Hepatocyte (in vitro differentiated cells): Measurements from ENCODE around the gene HOPX. TPM values are rescaled to one million over a fixed set of nuclear protein-coding genes. Genes with fewer than 3 reads are reported as not detected.
A peak's percentile ranks its signal among the peaks of the same experiment; 100 is the strongest.

ENCODE experiments used
- DNase-seq: peaks from one replicate; pipeline ENCODE4 v3.0.0-alpha.2; 2016; ENCODE audit warnings: low spot score
- H2AFZ ChIP-seq: fragments of 200-600 bp; sonication (generic); 2 replicates; pipeline ENCODE4 v1.6.0; 2016; ENCODE audit warnings: antibody characterized with exemption, mild to moderate bottlenecking
- H3K27ac ChIP-seq: fragments of 200-600 bp; sonication (generic); 2 replicates; pipeline ENCODE4 v1.5.1; 2016; ENCODE audit warnings: mild to moderate bottlenecking
- H3K27me3 ChIP-seq: fragments of 200-600 bp; sonication (generic); 2 replicates; pipeline ENCODE4 v1.6.1; 2016
- H3K36me3 ChIP-seq: fragments of 200-600 bp; sonication (generic); replicated peaks from 2 replicates; pipeline ENCODE4 v1.5.1; 2016; ENCODE audit warnings: low read depth; ENCODE audit not compliant: insufficient read depth
- H3K4me1 ChIP-seq: fragments of 200-600 bp; sonication (generic); 2 replicates; pipeline ENCODE4 v1.5.1; 2016; ENCODE audit warnings: mild to moderate bottlenecking, moderate library complexity; ENCODE audit not compliant: insufficient read depth
- H3K4me2 ChIP-seq: fragments of 200-600 bp; sonication (generic); 2 replicates; pipeline ENCODE4 v1.6.0; 2016
- H3K4me3 ChIP-seq: fragments of 200-600 bp; sonication (generic); 2 replicates; pipeline ENCODE4 v1.5.1; 2016; ENCODE audit warnings: mild to moderate bottlenecking
- H3K79me2 ChIP-seq: fragments of 200-600 bp; sonication (generic); 2 replicates; pipeline ENCODE4 v1.6.0; 2017; ENCODE audit warnings: mild to moderate bottlenecking
- H3K9me2 ChIP-seq: fragments of 200-600 bp; sonication (generic); replicated peaks from 2 replicates; pipeline ENCODE4 v1.6.0; 2017; ENCODE audit warnings: mild to moderate bottlenecking; ENCODE audit not compliant: insufficient read depth
- H3K9me3 ChIP-seq: fragments of 200-600 bp; sonication (generic); 2 replicates; pipeline ENCODE4 v1.5.1; 2016; ENCODE audit warnings: low read depth, mild to moderate bottlenecking
- H4K20me1 ChIP-seq: fragments of 200-600 bp; sonication (generic); 2 replicates; pipeline ENCODE4 v1.6.0; 2016; ENCODE audit warnings: mild to moderate bottlenecking; ENCODE audit not compliant: insufficient read depth, poor library complexity, severe bottlenecking
- EZH2 ChIP-seq: fragments of 200-600 bp; sonication (generic); IDR thresholded peaks from 2 replicates; pipeline ENCODE4 v1.6.1; 2016; ENCODE audit warnings: antibody characterized with exemption, mild to moderate bottlenecking, borderline replicate concordance
- EZH2phosphoT487 ChIP-seq: fragments of 200-600 bp; sonication (generic); IDR thresholded peaks from one replicate; pipeline ENCODE4 v1.6.1; 2018; ENCODE audit warnings: antibody characterized with exemption, mild to moderate bottlenecking, low read depth, moderate library complexity; ENCODE audit not compliant: unreplicated experiment, severe bottlenecking
- WGBS: methylation state at CpG from one replicate; pipeline ENCODE4 v1.1.6; 2016; ENCODE audit warnings: low lambda C conversion rate; ENCODE audit errors: missing lambda C conversion rate; 5-methylcytosine and 5-hydroxymethylcytosine counted together
- polyA plus RNA-seq: library from polyadenylated mRNA; unstranded; fragments of >200 nt; fragmentation: Nextera tagmentation; extraction: Ambion mirVana; gene quantifications from 2 replicates; pipeline ENCODE4 v1.2.1, GENCODE V29; 2016
- total RNA-seq: library from RNA; depleted of rRNA; stranded (reverse); fragments of >200 nt; gene quantifications from 2 replicates; pipeline ENCODE4 v1.2.3, GENCODE V29; 2014
- TF ChIP-seq, protein P1 (sequence below): fragments of 200-600 bp; sonication (generic); IDR thresholded peaks from 2 replicates; pipeline ENCODE4 v1.5.1; 2016; ENCODE audit warnings: antibody characterized with exemption, mild to moderate bottlenecking; ENCODE audit not compliant: poor library complexity

The HOPX gene
- total and polyA plus RNA-seq, 2 experiments from 2014 or later, result 11.7 to 17.7 TPM

DNA sequence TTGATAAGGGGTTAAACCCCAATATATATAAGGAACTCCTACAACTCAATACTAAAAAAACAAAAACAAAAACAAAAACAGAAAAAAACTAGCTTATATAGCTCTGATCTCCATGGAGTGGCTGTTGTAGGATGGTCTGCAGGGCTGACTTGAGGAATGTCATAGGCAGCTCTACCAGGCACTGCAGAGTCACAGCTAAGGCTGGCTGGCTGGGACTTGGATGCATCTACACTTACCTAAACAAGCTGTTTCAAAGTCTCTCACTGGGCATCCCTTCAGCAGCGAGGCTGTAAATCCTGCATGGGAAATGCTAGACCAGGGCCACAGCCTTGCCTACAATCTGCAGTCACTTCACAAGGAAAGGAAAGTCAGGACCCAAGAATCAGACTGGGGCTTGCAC, 61.3 kb downstream of the HOPX start:
- Histone ChIP-seq H3K36me3 (no peaks in the 10 kb centered on the region), H3K79me2 (no peaks in the 10 kb centered on the region), H4K20me1 (no peaks in the 10 kb centered on the region), H3K27ac (no peak overlapping the region), H3K9me3 (no peaks in the 10 kb centered on the region), H3K9me2 (no peaks in the 10 kb centered on the region), H3K4me2 (peak overlapping the region; percentile 12), H3K4me3 (no peak overlapping the region), H2AFZ (no peak overlapping the region), H3K4me1 (no peaks in the 10 kb centered on the region), H3K27me3 (no peaks in the 10 kb centered on the region)
- WGBS, result 69% methylated on average over 1 of the region's 1 CpG
- TF ChIP-seq, protein P1, sequence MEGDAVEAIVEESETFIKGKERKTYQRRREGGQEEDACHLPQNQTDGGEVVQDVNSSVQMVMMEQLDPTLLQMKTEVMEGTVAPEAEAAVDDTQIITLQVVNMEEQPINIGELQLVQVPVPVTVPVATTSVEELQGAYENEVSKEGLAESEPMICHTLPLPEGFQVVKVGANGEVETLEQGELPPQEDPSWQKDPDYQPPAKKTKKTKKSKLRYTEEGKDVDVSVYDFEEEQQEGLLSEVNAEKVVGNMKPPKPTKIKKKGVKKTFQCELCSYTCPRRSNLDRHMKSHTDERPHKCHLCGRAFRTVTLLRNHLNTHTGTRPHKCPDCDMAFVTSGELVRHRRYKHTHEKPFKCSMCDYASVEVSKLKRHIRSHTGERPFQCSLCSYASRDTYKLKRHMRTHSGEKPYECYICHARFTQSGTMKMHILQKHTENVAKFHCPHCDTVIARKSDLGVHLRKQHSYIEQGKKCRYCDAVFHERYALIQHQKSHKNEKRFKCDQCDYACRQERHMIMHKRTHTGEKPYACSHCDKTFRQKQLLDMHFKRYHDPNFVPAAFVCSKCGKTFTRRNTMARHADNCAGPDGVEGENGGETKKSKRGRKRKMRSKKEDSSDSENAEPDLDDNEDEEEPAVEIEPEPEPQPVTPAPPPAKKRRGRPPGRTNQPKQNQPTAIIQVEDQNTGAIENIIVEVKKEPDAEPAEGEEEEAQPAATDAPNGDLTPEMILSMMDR, result no peak
- no peak for TF ChIP-seq EZH2
- DNase-seq, result no peak

DNA sequence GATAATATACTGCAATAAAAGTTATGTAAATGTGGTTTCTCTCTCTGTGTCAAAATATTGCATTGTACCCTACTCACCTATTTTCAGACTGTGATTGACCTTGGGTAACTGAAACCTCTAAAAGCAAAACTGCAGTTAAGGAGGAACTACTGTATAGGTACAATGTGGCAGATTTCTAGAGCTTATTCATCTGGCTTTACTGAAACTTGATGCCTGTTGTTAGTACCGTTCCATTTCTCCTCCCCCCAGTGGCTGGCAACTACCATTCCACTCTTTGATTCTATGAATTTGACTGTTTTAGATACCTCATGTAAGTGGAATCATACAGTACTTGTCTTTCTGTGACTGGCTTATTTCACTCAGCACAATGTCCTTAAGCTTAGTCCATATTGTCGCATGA, 61.9 kb downstream of the HOPX start:
- no peak for TF ChIP-seq EZH2phosphoT487
- TF ChIP-seq EZH2, result no peak
- TF ChIP-seq, protein P1, result no peak
- no peaks in the 10 kb centered on the region for H3K9me2 ChIP-seq
- no peak overlapping the region for H2AFZ ChIP-seq
- H3K9me3 ChIP-seq, result no peaks in the 10 kb centered on the region
- no peak overlapping the region for H3K4me3 ChIP-seq
- 37% methylated on average over 2 of the region's 2 CpGs for WGBS
- H3K4me2 ChIP-seq, result peak overlapping the region; percentile 12
- DNase-seq, result no peak
- no peaks in the 10 kb centered on the region for H3K79me2 ChIP-seq
- no peaks in the 10 kb centered on the region for H4K20me1 ChIP-seq
- H3K36me3 ChIP-seq, result no peaks in the 10 kb centered on the region
- no peaks in the 10 kb centered on the region for H3K27me3 ChIP-seq
- H3K27ac ChIP-seq, result peak overlapping the region; percentile 3
- H3K4me1 ChIP-seq, result no peaks in the 10 kb centered on the region

DNA sequence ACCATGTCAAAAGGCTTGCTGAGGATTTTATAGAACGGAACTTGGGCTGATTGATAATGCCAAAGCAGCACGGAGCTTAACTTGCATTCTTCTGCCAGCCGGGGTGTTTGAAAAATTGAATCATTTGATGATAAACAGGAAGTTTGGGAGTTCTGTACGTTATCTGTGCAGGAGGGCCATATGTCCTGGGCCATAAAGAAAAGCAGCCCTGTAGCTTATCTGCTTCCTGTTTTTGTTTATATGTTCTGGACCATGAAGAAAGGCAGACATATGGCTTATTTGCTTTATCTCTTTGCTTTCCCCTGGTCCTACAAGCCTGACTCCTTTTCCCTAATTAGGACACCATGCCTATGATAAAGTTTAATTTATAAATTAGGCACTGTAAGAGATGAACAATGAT, 62.4 kb downstream of the HOPX start:
- Histone ChIP-seq H3K4me1 (no peaks in the 10 kb centered on the region), H3K27me3 (no peaks in the 10 kb centered on the region), H3K9me3 (no peaks in the 10 kb centered on the region), H3K4me3 (no peak overlapping the region), H2AFZ (no peak overlapping the region), H3K4me2 (peak overlapping the region; percentile 12), H3K9me2 (no peaks in the 10 kb centered on the region), H3K79me2 (no peaks in the 10 kb centered on the region), H3K36me3 (no peaks in the 10 kb centered on the region), H4K20me1 (no peaks in the 10 kb centered on the region), H3K27ac (peak overlapping the region; percentile 3)
- TF ChIP-seq, protein P1, result no peak
- TF ChIP-seq EZH2phosphoT487 (no peak), EZH2 (no peak)
- 41% methylated on average over 4 of the region's 4 CpGs for WGBS
- no peak for DNase-seq
